Liver (tissue), 9 donors: ENCODE data around the gene FUNDC2. TPM values are rescaled to one million over a fixed set of nuclear protein-coding genes. Genes with fewer than 3 reads are reported as not detected.

Source experiments
- DNase-seq: peaks from one replicate; pipeline ENCODE4 v3.0.0-alpha.2; 2017; ENCODE audit warnings: low spot score
- H3K27ac ChIP-seq, 2 donors: one replicate each; pipeline ENCODE4 v1.7.0; 2013; ENCODE audit warnings: inconsistent platforms in 2 of 2, low read length in 2 of 2, control low read depth in 1 of 2, low read depth in 1 of 2, mild to moderate bottlenecking in 1 of 2
- H3K27me3 ChIP-seq, 4 donors: one replicate each; pipeline versions ENCODE4 v1.6.1 to v1.7.0; 2013; ENCODE audit warnings: low read length in 3 of 4, inconsistent platforms in 1 of 4, mild to moderate bottlenecking in 1 of 4, moderate library complexity in 1 of 4; ENCODE audit not compliant: control insufficient read depth in 4 of 4, insufficient read depth in 4 of 4
- H3K36me3 ChIP-seq, 4 donors: one replicate each; pipeline versions ENCODE4 v1.6.1 to v1.7.0; 2013; ENCODE audit warnings: low read length in 3 of 4, mild to moderate bottlenecking in 3 of 4, low read depth in 1 of 4, moderate library complexity in 1 of 4; ENCODE audit not compliant: control insufficient read depth in 4 of 4, insufficient read depth in 3 of 4
- H3K4me1 ChIP-seq, 4 donors: one replicate each; pipeline versions ENCODE4 v1.6.1 to v1.7.0; 2013; ENCODE audit warnings: low read length in 3 of 4, mild to moderate bottlenecking in 3 of 4, moderate library complexity in 1 of 4; ENCODE audit not compliant: control insufficient read depth in 4 of 4, insufficient read depth in 4 of 4
- H3K4me3 ChIP-seq, 3 donors: one replicate each; pipeline versions ENCODE4 v1.6.1 to v1.7.0; 2013; ENCODE audit warnings: low read length in 3 of 3, control low read depth in 1 of 3, low read depth in 1 of 3, mild to moderate bottlenecking in 1 of 3
- H3K9ac ChIP-seq, 2 donors: one replicate each; pipeline ENCODE4 v1.7.0; 2013; ENCODE audit warnings: low read length in 2 of 2, mild to moderate bottlenecking in 2 of 2, moderate library complexity in 2 of 2, control low read depth in 1 of 2, low read depth in 1 of 2
- H3K9me3 ChIP-seq, 4 donors: one replicate each; pipeline versions ENCODE4 v1.6.1 to v1.7.0; 2013; ENCODE audit warnings: low read length in 3 of 4; ENCODE audit not compliant: control insufficient read depth in 4 of 4
- ATF3 ChIP-seq: IDR thresholded peaks from 2 replicates; pipeline ENCODE4 v1.6.1; 2016; ENCODE audit warnings: antibody characterized with exemption
- EGR1 ChIP-seq, 2 donors: IDR thresholded peaks; 2 replicates each; pipeline ENCODE4 v1.6.1; 2016 to 2018; ENCODE audit warnings: antibody characterized with exemption in 2 of 2, low read depth in 2 of 2
- FOXA1 ChIP-seq: IDR thresholded peaks from 2 replicates; pipeline ENCODE4 v1.6.1; 2016; ENCODE audit warnings: antibody characterized with exemption
- FOXA2 ChIP-seq: IDR thresholded peaks from 2 replicates; pipeline ENCODE4 v1.6.1; 2016; ENCODE audit warnings: antibody characterized with exemption
- GABPA ChIP-seq, 2 donors: IDR thresholded peaks in 1 of 2; conservative IDR thresholded peaks in 1 of 2; 2 replicates each; pipeline ENCODE4 v1.6.1; 2016; ENCODE audit warnings: antibody characterized with exemption in 2 of 2, mild to moderate bottlenecking in 1 of 2, moderate library complexity in 1 of 2
- HNF4A ChIP-seq, 2 donors: conservative IDR thresholded peaks; 2 replicates each; pipeline ENCODE4 v1.6.1; 2016; ENCODE audit warnings: antibody characterized with exemption in 2 of 2, mild to moderate bottlenecking in 2 of 2
- HNF4G ChIP-seq: IDR thresholded peaks from 2 replicates; pipeline ENCODE4 v1.6.1; 2016; ENCODE audit warnings: antibody characterized with exemption
- JUND ChIP-seq, 2 donors: IDR thresholded peaks; 2 replicates each; pipeline ENCODE4 v1.6.1; 2016; ENCODE audit warnings: antibody characterized with exemption in 2 of 2
- MAX ChIP-seq: IDR thresholded peaks from 2 replicates; pipeline ENCODE4 v1.6.1; 2016; ENCODE audit warnings: antibody characterized with exemption
- NR2F2 ChIP-seq: IDR thresholded peaks from 2 replicates; pipeline ENCODE4 v1.6.1; 2016; ENCODE audit warnings: antibody characterized with exemption
- RAD21 ChIP-seq, 2 donors: IDR thresholded peaks; 2 replicates each; pipeline ENCODE4 v1.6.1; 2016; ENCODE audit warnings: antibody characterized with exemption in 2 of 2, mild to moderate bottlenecking in 2 of 2
- RXRA ChIP-seq, 2 donors: IDR thresholded peaks; 2 replicates each; pipeline ENCODE4 v1.6.1; 2017 to 2018; ENCODE audit warnings: antibody characterized with exemption in 2 of 2, mild to moderate bottlenecking in 1 of 2
- SP1 ChIP-seq: IDR thresholded peaks from 2 replicates; pipeline ENCODE4 v1.6.1; 2018; ENCODE audit warnings: antibody characterized with exemption, mild to moderate bottlenecking
- TAF1 ChIP-seq: conservative IDR thresholded peaks from 2 replicates; pipeline ENCODE4 v1.6.1; 2016; ENCODE audit warnings: antibody characterized with exemption, mild to moderate bottlenecking
- YY1 ChIP-seq: IDR thresholded peaks from 2 replicates; pipeline ENCODE4 v1.6.1; 2016; ENCODE audit warnings: antibody characterized with exemption, mild to moderate bottlenecking
- WGBS: extraction: QIAGEN DNeasy Blood & Tissue Kit; methylation state at CpG from one replicate; pipeline ENCODE4 v1.1.7; 2013; 5-methylcytosine and 5-hydroxymethylcytosine counted together
- polyA plus RNA-seq, 2 donors: library from polyadenylated mRNA; stranded (reverse) in 1 of 2; unstranded in 1 of 2; fragments of 200-250 nt in 1 of 2; fragments of >200 nt in 1 of 2; fragmentation: Nextera tagmentation in 1 of 2; extraction: Ambion mirVana in 1 of 2; gene quantifications; one replicate each; pipeline versions ENCODE4 v1.2.1 to v1.2.3, GENCODE V29; 2013 to 2015
- total RNA-seq, 2 donors: library from RNA; depleted of rRNA; stranded (reverse); fragments of >200 nt; gene quantifications; one replicate each; pipeline ENCODE4 v1.2.3, GENCODE V29; 2014
- TF ChIP-seq, protein P1 (sequence below): IDR thresholded peaks from 2 replicates; pipeline ENCODE4 v1.6.1; 2016; ENCODE audit warnings: antibody characterized with exemption
- TF ChIP-seq, protein P2 (sequence below): fragments of 150-350 bp; IDR thresholded peaks from 2 replicates; pipeline ENCODE4 v1.5.1; 2017; ENCODE audit warnings: improper control_type of control experiment, low read depth, low read length; ENCODE audit not compliant: missing input control
- TF ChIP-seq, protein P3 (sequence below): IDR thresholded peaks from 2 replicates; pipeline ENCODE4 v1.6.1; 2016; ENCODE audit warnings: antibody characterized with exemption, mild to moderate bottlenecking
- donor health status: healthy.
- donor health status: healthy.
- donor health status: healthy.
- donor health status: healthy.
- donor health status: healthy.

FUNDC2 gene
- total and polyA plus RNA-seq, 4 donors = 19.4 to 79.8 (median 40.8) TPM

- no peaks in the 10 kb centered on the region for H3K36me3 ChIP-seq
- H3K4me1 ChIP-seq = peaks cover 0 to 4% (median 2%) of the 10 kb centered on the region in 4 donors
- H3K9me3 ChIP-seq = no peaks in the 10 kb centered on the region
- no peak overlapping the region for H3K27ac ChIP-seq
- H3K4me3 ChIP-seq = no peak overlapping the region
- DNase-seq = no peak
- H3K9ac ChIP-seq = no peak overlapping the region
- no peaks in the 10 kb centered on the region for H3K27me3 ChIP-seq
- WGBS = 95% methylated on average over 1 of the region's 1 CpG
- TF ChIP-seq FOXA2 (no peak), NR2F2 (no peak), TAF1 (no peak), RAD21 (IDR thresholded peaks at IDR 0.05) (no peak)
These were observed 25.8 kb upstream of the FUNDC2 start for GRCh38 chrX:155000841-155001240.

DNA sequence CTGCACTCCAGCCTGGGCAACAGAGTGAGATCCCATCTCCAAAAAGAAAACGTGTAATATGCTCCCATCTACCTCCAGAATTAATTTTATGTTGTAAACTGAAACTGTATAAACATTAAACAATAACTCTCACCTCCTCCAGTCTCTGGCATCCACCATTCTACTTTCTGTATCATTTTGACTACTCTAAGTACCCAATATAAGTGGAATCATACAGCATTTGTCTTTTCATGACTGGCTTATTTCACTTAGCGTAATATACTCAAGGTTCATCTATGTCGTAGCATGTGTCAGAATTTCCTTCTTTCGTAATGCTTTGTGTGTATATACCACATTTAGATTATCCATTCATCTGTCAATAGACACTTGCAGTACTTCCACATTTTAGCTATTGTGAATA lies 24.8 kb upstream of the FUNDC2 start:
- H3K4me3 ChIP-seq = no peak overlapping the region
- no peak for DNase-seq
- H3K9me3 ChIP-seq = no peaks in the 10 kb centered on the region
- H3K9ac ChIP-seq = no peak overlapping the region
- H3K27me3 ChIP-seq = no peaks in the 10 kb centered on the region
- WGBS = 91% methylated on average over 4 of the region's 4 CpGs
- peaks cover 0 to 4% (median 2%) of the 10 kb centered on the region in 4 donors for H3K4me1 ChIP-seq
- H3K36me3 ChIP-seq = no peaks in the 10 kb centered on the region
- no peak overlapping the region for H3K27ac ChIP-seq
- TF ChIP-seq FOXA2 (no peak), NR2F2 (no peak), ATF3 (no peak), TAF1 (no peak), HNF4A (conservative IDR thresholded peaks at IDR 0.05) (no peak)

GRCh38 chrX:155005190-155005589 lies 21.5 kb upstream of the FUNDC2 start:
- Histone ChIP-seq H3K4me3 (no peak overlapping the region), H3K36me3 (no peaks in the 10 kb centered on the region), H3K4me1 (peaks cover 9 to 23% (median 15%) of the 10 kb centered on the region in 4 donors), H3K9ac (no peak overlapping the region), H3K9me3 (no peaks in the 10 kb centered on the region), H3K27me3 (no peaks in the 10 kb centered on the region), H3K27ac (no peak overlapping the region)
- 84% methylated on average over 2 of the region's 2 CpGs for WGBS
- DNase-seq = no peak
- TF ChIP-seq, protein P1, sequence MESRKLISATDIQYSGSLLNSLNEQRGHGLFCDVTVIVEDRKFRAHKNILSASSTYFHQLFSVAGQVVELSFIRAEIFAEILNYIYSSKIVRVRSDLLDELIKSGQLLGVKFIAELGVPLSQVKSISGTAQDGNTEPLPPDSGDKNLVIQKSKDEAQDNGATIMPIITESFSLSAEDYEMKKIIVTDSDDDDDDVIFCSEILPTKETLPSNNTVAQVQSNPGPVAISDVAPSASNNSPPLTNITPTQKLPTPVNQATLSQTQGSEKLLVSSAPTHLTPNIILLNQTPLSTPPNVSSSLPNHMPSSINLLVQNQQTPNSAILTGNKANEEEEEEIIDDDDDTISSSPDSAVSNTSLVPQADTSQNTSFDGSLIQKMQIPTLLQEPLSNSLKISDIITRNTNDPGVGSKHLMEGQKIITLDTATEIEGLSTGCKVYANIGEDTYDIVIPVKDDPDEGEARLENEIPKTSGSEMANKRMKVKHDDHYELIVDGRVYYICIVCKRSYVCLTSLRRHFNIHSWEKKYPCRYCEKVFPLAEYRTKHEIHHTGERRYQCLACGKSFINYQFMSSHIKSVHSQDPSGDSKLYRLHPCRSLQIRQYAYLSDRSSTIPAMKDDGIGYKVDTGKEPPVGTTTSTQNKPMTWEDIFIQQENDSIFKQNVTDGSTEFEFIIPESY = no peak
- no peak for TF ChIP-seq RXRA (IDR thresholded peaks at IDR 0.05)
- TF ChIP-seq YY1 = no peak
- no peak for TF ChIP-seq FOXA2
- no peak for TF ChIP-seq JUND (IDR thresholded peaks at IDR 0.05)
- no peak for TF ChIP-seq TAF1
- TF ChIP-seq ATF3 = no peak
- TF ChIP-seq EGR1 (IDR thresholded peaks at IDR 0.05; ENCODE audit: low read depth in 2 of 2) = no peak
- TF ChIP-seq GABPA (IDR thresholded peaks at IDR 0.05 in 1 of 2, conservative IDR thresholded peaks at IDR 0.05 in 1 of 2) = no peak
- TF ChIP-seq, protein P2, sequence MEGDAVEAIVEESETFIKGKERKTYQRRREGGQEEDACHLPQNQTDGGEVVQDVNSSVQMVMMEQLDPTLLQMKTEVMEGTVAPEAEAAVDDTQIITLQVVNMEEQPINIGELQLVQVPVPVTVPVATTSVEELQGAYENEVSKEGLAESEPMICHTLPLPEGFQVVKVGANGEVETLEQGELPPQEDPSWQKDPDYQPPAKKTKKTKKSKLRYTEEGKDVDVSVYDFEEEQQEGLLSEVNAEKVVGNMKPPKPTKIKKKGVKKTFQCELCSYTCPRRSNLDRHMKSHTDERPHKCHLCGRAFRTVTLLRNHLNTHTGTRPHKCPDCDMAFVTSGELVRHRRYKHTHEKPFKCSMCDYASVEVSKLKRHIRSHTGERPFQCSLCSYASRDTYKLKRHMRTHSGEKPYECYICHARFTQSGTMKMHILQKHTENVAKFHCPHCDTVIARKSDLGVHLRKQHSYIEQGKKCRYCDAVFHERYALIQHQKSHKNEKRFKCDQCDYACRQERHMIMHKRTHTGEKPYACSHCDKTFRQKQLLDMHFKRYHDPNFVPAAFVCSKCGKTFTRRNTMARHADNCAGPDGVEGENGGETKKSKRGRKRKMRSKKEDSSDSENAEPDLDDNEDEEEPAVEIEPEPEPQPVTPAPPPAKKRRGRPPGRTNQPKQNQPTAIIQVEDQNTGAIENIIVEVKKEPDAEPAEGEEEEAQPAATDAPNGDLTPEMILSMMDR = no peak
- TF ChIP-seq HNF4G = no peak
- TF ChIP-seq RAD21 (IDR thresholded peaks at IDR 0.05) = no peak
- TF ChIP-seq MAX = no peak
- no peak for TF ChIP-seq HNF4A (conservative IDR thresholded peaks at IDR 0.05)
- TF ChIP-seq SP1 = no peak
- TF ChIP-seq, protein P3, sequence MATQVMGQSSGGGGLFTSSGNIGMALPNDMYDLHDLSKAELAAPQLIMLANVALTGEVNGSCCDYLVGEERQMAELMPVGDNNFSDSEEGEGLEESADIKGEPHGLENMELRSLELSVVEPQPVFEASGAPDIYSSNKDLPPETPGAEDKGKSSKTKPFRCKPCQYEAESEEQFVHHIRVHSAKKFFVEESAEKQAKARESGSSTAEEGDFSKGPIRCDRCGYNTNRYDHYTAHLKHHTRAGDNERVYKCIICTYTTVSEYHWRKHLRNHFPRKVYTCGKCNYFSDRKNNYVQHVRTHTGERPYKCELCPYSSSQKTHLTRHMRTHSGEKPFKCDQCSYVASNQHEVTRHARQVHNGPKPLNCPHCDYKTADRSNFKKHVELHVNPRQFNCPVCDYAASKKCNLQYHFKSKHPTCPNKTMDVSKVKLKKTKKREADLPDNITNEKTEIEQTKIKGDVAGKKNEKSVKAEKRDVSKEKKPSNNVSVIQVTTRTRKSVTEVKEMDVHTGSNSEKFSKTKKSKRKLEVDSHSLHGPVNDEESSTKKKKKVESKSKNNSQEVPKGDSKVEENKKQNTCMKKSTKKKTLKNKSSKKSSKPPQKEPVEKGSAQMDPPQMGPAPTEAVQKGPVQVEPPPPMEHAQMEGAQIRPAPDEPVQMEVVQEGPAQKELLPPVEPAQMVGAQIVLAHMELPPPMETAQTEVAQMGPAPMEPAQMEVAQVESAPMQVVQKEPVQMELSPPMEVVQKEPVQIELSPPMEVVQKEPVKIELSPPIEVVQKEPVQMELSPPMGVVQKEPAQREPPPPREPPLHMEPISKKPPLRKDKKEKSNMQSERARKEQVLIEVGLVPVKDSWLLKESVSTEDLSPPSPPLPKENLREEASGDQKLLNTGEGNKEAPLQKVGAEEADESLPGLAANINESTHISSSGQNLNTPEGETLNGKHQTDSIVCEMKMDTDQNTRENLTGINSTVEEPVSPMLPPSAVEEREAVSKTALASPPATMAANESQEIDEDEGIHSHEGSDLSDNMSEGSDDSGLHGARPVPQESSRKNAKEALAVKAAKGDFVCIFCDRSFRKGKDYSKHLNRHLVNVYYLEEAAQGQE = no peak
- no peak for TF ChIP-seq NR2F2
- TF ChIP-seq FOXA1 = no peak
